Activated T-helper 1 cell treated with anti-CD3 and anti-CD28 coated beads, Interleukin-2, amount 50 U/mL, for 16 hours (primary cell): Measurements from ENCODE around the gene RPL18.
A peak's percentile ranks its signal among the peaks of the same experiment; 100 is the strongest.
"Not testable (repeated sequence)": the region's sequence is repeated elsewhere in the genome, so short reads cannot be mapped to it uniquely, and the experiment has no call there.

Experiments
- DNase-seq, 2 donors: peaks; one replicate each; pipeline ENCODE4 v3.0.0-alpha.2; 2020; ENCODE audit warnings: low read depth in 1 of 2, low spot score in 1 of 2

Gene RPL18

DNA sequence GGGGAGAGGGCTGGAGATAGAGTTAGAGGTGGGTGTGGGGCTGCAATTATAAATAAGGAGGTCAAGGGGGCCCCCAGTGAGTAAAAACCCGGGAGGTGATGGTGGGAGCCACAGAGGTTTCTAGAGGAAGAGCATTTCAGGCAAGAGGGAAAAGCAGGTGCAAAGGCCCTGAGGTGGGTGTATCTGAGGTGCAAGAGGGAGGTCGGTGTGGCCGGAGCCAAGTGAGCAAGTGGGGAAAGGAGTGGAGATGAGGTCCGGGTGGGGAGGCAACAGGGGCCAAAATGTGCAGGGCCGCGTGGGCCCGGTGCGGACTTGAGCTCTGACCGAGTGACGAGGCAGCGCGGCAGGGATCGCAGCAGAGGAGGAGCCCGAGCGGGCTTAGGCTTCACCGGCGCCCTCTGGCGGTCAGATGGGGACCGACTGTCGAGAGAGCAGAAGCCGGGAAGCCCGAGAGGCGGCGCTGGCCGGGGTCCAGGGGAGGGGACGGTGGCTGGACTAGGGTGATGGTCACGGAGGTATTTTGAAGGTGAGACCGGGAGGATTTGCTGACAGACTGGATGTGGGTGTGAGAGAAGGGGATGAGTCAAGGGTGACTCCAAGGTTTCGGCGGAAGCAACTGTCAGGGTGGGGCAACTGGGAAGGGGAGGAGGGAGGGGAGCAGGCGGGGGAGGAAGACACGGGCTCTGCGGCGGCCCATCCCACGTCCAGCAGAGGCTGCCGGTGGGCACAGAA lies 30.1 kb downstream of the RPL18 start:
- peak; percentile 73 to 88 for DNase-seq

GRCh38 chr19:48587387-48587786 lies 31.6 kb downstream of the RPL18 start:
- no peak for DNase-seq

DNA sequence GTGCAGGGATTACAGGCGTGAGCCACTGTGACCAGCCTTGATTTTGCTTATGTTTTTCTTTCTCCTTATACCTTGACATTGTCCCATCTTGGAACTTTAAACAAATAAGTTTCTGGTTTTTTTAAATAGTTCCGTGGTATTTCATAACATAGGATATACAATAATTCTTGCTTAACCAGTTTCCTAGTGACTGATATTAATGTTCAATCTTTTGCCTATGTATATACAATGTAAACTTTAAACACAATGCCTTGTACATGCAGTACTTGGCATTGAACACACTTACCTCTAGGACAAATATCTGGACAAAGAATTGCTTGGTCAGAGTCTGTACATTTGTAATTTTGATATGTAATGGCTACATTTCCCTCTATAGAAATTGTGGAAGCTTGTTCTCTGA lies 36.8 kb downstream of the RPL18 start:
- no peak for DNase-seq

DNA sequence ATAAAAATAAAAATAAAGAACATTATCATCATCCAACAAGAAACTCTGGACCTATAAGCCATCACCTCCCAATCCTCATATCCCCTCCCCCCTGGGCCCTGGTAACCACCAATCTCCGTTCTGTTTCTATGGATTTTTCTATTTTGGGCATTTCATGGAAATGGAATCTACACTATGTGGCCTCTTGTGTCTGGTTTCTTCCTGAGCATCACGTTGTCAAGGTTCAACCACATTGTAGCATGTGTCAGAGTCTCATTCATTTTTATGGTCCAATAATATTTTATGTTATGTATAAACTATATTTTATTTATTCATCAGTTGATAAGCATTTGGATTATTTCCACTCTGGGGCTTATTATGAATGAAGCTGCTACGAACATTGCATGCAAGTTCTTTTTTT lies 40.1 kb downstream of the RPL18 start:
- no peak for DNase-seq

DNA sequence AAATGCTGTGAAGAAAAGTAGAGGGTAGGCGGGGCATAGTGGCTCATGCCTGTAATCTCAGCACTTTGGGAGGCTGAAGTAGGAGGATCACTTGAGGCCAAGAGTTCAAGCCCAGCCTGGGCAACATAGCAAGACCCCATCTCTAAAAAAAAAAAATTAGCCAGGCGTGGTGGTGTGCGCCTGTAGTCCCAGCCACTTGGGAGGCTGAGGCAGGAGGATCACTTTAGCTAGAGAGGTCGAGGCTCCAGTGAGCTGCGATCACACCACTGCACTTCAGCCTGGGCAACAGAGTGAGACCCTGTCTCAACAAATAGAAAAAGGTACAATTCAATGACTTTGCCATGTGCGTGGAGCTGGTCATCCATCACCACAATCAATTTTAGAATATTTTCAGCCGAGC lies 41.1 kb downstream of the RPL18 start:
- not testable (repeated sequence) for DNase-seq

DNA sequence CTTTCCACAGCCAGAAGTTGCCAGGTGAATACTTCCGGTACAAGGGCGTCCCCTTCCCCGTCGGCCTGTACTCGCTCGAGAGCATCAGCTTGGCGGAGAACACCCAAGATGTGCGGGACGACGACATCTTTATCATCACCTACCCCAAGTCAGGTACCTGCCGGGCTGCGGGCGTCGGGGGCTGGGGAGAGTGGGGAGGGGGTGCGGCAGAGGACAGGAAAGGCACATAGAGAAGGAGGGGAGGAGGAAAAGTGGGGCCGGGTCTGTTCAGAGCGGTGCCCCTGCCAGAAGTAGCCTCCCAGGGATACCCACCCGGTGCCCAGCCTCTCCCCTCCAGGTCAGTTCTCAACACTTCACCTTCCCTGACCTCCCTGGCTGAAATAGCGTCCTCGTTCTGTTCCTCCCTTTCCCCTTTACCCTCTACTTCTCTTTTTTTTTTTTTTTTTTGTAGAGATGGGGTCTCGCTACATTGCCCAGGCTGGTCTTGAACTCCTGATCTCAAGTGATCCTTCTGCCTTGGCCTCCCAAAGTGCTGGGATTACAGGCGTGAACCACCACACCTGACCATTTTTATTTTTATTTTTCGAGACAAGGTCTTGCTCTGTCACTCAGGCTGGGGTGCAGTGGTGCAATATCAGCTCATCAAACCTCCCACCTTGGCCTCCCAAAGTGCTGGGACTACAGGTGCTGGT lies 42.9 kb downstream of the RPL18 start:
- DNase-seq = no peak

DNA sequence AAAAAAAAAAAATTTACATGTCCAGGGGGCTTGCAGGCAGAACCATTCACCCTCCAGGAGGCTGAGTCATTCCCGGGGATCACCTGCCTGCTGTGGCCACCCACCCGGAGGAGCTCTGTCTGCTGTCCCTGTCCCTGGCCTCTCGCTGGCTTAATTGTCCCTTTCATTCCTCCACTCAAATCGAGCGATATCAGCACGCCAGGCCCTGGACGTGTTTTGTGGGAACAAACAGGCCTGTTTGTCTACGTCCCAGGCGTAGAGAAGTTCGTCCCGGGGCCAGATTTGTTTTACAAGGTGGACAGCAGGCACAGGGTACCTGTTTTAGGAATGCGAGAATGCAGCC lies 45.8 kb downstream of the RPL18 start:
- DNase-seq = no peak

GRCh38 chr19:48571378-48572162 lies 47.4 kb downstream of the RPL18 start:
- DNase-seq = no peak

GRCh38 chr19:48569814-48570213 lies 49.2 kb downstream of the RPL18 start:
- no peak for DNase-seq

DNA sequence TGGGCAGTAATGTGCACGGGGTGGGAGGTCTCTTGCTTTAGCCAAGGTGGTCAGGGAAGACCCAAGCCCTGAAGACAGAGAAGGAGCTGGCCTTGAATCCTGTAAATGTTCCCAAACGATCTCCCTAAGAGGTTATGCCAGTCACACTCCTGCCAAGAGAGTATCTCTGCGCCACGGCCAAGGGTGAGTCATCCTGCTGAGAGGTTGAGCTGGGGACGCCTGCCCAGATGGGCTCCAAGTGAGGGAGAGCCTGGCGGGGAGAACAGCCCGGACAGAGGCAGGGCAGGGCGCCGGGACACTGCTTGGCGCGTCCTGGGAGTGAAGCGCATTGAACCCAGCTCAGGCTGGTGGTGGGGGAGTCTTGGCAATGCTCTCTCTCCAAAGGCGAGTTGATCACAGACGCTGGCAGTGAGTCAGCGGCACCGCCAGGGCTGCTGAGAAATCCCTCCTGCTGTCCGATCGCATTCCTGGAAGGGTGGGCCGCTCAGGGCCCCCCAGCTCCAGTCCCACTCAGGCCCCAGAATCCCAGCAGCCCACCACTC lies 50.6 kb downstream of the RPL18 start:
- DNase-seq = no peak
